ENCODE data around the gene HDAC9.
A peak's percentile ranks its signal among the peaks of the same experiment; 100 is the strongest.

HDAC9 gene

GRCh38 chr7:18798088-18798906, 302.7 kb downstream of the HDAC9 start:
- no peak for DNase-seq

- DNase-seq, result no peak
Observed at GRCh38 chr7:18799899-18800298, 304.4 kb downstream of the HDAC9 start.

- DNase-seq, result no peak
Observed at GRCh38 chr7:18803923-18804322, 308.4 kb downstream of the HDAC9 start.

GRCh38 chr7:18806177-18806576, 310.6 kb downstream of the HDAC9 start:
- DNase-seq, result no peak

- DNase-seq, result no peak
Observed at GRCh38 chr7:18808026-18808425, 312.5 kb downstream of the HDAC9 start.

GRCh38 chr7:18815261-18815960, 319.9 kb downstream of the HDAC9 start:
- DNase-seq, result no peak

GRCh38 chr7:18820981-18821380, 325.4 kb downstream of the HDAC9 start:
- DNase-seq, result no peak

GRCh38 chr7:18821554-18821953, 326.0 kb downstream of the HDAC9 start:
- DNase-seq, result no peak

GRCh38 chr7:18824157-18824556, 328.6 kb downstream of the HDAC9 start:
- no peak for DNase-seq

- peak; percentile 33 for DNase-seq
Observed at GRCh38 chr7:18828260-18828993, 332.9 kb downstream of the HDAC9 start.

- peak; percentile 29 for DNase-seq
Observed at GRCh38 chr7:18828994-18829857, 333.7 kb downstream of the HDAC9 start.

- DNase-seq, result peak; percentile 62
Observed at GRCh38 chr7:18829858-18830285, 334.3 kb downstream of the HDAC9 start.

- peak; percentile 72 for DNase-seq
Observed at GRCh38 chr7:18831419-18831818, 335.9 kb downstream of the HDAC9 start.

- no peak for DNase-seq
Observed at GRCh38 chr7:18831943-18832342, 336.4 kb downstream of the HDAC9 start.

GRCh38 chr7:18834577-18834976, 339.0 kb downstream of the HDAC9 start:
- no peak for DNase-seq

- no peak for DNase-seq
Observed at GRCh38 chr7:18835001-18835690, 339.6 kb downstream of the HDAC9 start.

GRCh38 chr7:18843979-18844378, 348.4 kb downstream of the HDAC9 start:
- DNase-seq, result no peak

GRCh38 chr7:18844735-18845134, 349.2 kb downstream of the HDAC9 start:
- no peak for DNase-seq

GRCh38 chr7:18845700-18846099, 350.2 kb downstream of the HDAC9 start:
- DNase-seq, result no peak

GRCh38 chr7:18846765-18847215, 351.2 kb downstream of the HDAC9 start:
- no peak for DNase-seq

- DNase-seq, result no peak
Observed at GRCh38 chr7:18849130-18849529, 353.6 kb downstream of the HDAC9 start.

- no peak for DNase-seq
Observed at GRCh38 chr7:18855796-18856195, 360.2 kb downstream of the HDAC9 start.
